Stimulated activated CD8-positive, alpha-beta memory T cell treated with anti-CD3 and anti-CD28 coated beads, Interleukin-15, amount 100 ng/mL, for 1 hour (primary cell): Measurements from ENCODE around the gene HSBP1L1.
A peak's percentile ranks its signal among the peaks of the same experiment; 100 is the strongest.
"Not testable (repeated sequence)": the region's sequence is repeated elsewhere in the genome, so short reads cannot be mapped to it uniquely, and the experiment has no call there.

Source experiments
- DNase-seq: peaks from one replicate; pipeline ENCODE4 v3.0.0-alpha.2; 2020; ENCODE audit warnings: low read depth

HSBP1L1 gene

DNA sequence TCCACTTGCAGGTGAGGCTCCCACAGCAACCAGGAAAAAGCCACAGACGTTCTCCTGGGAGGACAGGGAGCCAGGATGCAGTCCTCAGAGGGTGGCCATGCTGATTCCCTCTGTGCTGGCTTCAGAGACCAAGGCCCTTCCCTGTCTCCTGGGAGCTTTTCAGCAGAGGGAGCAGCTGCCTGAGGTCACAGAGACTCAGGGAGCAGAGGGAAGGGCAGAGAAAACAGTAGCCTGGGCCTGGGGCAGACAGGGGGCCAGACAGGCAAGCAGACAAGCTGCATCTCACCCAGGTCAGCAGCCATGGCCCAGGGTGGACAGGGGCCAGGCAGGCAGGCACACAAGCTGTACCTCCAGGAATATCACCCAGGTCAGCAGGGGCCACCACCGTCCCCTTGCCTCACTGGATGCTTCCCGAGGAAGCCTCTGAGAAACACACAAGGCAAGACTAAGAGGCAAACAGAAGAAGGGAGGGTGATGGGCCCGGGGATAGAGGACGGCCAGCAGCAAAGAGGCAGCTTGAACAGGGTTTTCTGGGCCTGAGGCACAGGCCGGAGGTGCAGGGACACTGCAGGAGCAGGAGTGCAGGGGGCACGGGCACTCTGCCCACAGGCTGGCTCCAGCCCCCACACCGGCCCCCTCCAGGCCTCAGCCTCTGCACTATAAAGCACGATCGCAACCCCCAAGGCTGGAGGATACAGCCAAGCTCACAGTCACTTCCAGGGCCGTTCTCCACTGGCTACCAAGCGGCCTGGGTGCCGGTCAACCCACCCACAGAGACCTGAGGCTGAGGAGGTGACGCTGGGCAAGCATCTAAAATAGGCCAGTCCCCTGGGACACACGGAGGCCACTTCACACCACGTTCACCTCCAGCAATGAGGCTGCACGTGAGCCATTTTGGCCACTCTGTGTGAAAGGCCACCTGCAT, 19.1 kb upstream of the HSBP1L1 start:
- DNase-seq = no peak

DNA sequence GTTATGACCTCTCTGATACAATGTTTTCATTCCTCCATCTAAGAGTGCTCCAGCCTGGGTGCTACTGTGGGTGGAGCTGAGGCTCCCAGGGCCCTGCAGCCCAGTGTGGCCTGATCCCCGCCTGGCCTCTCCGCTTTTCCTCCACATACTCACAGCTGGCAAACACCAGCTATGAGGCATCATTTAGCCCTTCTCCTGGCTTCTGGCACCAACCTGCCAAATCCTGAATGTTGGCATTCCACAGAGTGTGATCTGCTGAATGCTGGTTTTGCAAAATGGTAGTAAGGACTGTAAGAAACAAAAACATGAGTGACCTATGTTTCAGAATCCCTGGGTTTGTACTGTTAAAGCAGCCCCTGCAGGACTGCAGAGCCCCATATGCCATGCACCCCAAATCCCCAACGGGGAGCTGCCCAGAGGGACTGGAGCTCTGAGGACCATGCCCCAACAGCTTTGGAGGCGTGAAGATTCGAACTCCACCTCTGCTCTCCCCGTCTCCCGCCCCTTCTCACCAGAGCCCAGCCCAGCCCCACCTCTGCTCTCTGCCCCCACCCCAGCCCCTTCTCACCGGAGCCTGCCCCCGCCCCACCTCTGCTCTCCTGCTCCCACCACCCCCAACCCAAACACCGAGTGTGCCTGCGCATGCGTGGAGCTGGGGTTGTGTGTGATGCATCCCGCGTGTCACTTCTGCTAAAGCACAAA, 17.2 kb upstream of the HSBP1L1 start:
- DNase-seq = no peak

DNA sequence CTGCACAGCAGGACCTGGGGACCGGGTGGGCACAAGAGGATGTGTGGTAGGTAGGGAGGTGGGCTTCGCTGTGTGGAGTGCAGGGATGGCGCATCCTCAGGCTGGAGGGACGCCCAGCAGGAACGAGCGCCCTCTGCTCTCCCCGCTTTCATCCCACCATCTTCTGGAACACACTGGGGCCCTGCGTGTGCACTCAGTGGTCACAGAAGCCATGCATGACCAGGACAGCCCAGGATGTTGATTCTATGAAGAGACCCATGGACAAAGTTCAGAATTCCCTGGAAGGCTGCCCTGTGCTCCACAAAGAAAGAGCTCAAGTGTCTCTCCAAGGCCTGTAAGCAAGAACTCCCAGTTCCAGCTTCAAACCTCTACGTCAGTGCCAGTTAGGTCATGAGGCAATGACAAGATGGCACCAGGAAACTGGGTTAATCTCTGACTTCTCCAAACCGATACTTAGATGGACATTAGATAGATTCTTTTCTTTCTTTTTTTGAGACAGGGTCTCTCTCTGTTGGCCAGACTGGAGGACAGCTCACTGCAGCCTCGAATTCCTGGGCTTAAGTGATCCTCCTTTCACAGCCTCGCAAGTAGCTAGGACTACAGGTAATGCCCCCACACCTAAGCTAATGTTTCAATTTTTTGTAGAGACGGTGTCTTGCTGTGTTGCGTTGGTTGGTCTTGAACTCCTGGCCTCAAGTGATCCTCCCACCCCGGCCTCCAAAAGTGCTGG, 16.4 kb upstream of the HSBP1L1 start:
- DNase-seq = no peak

DNA sequence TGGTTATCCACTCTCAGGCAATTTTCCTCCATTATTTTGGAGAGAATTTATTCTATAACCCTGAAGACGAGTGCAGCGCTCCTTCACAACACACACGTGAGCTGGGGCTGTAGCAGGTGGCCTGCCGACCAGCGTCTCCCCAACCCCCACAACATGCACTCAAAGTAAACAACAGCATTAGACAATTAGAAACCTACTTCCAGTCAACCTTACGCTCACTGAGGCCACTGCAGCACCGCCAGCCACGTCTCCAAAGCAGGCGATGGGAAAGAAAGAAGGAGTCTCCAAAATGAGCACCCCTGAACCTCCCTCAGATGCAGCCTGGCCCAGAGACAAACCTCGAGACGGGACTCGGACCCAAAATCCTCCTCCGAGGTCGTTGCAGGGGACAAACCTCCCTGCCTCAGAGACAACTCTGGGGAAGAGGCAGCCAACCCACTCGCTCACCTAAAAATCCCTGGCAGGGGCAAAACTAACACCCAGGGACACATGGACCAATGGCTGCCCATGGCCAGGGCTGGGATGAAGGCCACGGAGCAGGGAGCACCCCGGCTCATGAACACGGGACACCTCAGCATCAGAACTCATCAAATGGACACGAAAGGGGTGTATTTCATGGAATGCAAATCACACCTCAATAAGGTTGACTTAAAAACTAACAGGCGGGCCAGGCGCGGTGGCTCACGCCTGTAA, 15.6 kb upstream of the HSBP1L1 start:
- DNase-seq = no peak

DNA sequence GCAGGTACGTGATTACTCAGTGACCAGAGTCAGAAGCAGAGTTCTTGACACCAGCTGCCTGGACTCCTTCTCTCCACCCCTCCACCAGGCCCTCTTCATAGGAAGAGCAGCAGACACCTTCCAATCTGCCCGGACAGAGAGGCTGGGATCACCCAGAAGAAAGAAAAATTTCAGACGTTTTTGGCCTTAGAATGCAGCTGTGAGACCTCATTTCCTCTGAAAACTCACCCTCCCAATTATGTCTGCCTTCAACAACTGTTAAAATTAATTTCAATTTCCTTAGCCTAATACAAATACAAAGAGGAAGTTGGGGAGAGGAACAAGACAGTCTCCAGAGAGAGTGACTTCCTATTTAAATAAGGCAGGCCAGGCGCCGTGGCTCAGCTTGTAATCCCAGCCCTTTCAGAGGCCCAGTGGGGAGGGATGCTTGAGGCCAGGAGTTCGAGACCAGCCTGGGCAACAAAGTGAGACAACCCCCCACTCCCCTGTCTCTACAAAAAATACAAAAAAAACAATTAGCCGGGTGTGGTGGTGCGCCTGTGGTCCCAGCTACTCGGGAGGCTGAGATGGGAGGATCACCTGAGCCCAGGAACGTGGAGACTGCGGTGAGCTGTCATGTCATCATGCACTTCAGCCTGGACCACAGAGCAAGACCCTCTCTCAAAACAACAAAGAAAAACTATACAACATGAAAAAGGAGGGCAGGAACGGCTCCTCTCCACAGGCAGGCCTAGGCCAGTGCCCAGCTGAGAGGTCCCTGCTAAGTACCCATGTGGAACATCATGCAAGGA, 14.6 kb upstream of the HSBP1L1 start:
- DNase-seq = no peak

DNA sequence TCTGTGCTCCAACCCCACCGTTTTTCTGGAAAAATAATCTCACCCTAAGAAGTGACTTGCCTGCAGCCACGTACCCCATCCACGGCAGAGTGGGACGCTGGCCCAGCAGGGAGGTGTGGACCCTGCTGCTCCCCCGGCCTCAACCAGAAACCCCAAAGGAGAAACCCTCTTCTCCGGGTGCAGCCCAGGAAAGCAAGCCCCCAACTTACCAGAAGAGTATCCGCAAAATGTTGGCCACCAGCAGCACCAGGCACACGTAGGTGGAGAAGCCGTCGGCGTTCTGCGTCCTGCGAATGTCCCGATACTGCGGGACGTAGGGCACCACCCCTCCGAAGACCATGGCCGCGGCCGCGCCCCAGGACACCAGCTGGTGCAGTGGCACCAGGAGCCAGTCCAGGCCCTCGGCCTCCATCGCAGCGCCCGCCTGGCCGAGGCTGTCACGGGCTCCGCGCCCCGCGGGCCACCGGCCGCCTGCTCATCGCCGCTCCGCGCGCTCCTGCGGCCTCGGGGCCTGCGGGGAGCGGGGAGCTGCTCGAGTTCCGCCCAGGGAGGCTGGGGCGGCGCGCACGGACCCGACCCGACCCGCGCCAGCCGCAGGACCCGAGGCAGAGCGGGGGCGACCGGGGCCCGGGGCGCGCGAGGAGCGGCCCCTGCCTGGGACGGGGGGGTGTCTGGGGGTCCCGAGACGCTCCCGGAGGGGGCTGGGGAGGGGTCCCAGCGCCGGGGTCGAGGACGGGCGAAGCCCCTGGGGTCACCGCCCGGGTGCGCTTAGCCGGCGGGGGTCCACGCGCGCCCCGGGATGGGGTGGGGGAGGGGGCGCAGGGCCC, 13.7 kb upstream of the HSBP1L1 start:
- no peak for DNase-seq

DNA sequence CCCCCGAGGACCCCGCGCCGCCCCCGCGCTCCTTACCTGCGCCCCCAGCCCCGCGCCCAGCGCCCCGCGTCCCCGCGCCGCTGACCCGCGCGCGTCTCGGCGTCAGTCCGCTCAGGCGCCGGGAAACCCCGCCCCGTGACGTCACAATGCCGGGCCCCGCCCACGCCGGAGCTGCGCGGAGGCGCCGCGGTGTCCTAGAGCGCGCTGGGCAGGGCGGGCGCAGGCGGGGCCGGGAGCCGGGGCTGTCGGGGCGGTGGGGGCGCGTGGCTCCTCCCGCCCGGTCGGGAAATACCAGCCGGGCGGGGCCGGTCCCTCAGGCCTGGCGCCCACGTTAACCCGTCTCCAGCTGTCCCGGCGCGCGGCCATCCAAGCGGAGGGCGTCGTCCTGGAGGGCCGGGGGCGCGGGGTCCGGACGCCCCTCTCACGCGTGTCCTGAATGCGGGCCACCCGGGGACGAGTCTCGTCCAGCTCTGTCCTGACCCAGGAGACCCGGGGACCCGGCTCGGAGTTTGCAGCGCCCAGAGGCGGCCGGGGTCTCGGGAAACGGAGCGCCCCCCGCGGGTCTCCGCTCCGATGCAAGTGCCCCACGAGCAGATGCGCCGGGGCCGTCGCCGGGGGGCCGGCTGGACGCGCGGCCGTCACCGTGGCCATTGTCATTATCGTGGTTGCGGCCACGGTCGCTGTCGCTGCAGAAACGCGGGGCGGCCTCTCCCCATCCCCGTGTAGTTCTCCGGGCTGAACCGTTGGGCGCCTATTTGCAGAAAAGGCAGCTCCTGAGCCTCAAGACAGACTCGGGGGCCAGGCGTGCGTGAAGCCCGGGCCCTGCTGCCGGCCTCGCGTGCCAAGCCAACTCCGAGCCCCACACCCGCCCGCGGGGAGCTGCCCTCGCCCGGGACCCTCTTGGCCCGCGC, 12.6 kb upstream of the HSBP1L1 start, which contains the start of gene SLC66A2:
TSS of gene SLC66A2 (minus strand) at position 109 of the 911 bp plus-strand sequence. CDS start 727 bp downstream, outside the sequence.
- peak; percentile 94 for DNase-seq

DNA sequence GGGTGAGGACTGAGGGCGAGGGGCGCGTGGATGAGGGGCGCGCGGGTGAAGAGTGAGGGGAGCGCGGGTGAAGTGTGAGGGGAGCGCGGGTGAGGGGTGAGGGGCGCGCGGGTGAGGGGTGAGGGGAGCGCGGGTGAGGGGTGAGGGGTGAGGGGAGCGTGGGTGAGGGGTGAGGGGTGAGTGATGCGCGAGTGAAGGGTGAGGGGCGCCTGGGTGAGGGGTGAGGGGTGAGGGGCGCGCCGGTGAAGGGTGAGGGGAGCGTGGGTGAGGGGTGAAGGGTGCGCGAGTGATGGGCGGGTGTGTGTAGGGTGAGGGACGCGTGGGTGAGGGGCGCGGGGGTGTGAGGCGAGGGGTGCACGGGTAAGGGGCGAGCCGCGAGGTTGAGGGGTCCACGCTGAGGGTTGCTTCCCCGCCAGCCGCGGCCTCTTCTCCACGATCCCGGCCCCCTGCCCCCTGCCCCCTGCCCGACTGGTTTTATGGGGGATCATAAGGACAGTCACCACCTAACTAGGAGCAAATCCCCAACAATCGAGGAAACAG, 11.9 kb upstream of the HSBP1L1 start:
- DNase-seq = no peak

DNA sequence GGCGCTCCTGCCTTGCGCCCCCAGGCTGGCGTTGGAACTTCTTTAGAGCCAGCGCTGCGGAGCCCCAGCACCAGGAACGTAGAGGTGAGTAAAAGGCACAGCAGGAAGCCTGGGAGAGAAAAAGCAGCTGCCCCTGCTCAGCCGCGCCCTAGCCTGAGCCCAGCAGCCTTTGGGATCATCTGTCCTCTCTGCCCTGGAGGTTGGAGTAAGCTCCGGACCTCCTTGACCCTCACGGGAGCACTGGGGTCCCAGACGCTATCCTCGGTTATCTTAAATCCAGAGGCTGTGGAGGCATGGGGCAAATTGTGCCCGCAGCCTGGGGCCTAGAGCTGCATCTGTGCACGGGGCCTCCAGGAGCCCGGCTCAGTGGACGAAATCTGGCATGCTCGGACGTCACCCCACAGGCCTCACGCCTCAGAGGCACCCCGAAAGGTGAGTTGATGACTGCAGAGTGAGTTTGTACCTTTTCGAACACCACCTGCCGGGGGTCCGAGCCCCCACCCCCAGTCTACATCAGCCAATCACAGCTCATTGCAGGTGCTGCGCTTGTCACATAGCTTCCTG, 11.4 kb upstream of the HSBP1L1 start:
- no peak for DNase-seq

DNA sequence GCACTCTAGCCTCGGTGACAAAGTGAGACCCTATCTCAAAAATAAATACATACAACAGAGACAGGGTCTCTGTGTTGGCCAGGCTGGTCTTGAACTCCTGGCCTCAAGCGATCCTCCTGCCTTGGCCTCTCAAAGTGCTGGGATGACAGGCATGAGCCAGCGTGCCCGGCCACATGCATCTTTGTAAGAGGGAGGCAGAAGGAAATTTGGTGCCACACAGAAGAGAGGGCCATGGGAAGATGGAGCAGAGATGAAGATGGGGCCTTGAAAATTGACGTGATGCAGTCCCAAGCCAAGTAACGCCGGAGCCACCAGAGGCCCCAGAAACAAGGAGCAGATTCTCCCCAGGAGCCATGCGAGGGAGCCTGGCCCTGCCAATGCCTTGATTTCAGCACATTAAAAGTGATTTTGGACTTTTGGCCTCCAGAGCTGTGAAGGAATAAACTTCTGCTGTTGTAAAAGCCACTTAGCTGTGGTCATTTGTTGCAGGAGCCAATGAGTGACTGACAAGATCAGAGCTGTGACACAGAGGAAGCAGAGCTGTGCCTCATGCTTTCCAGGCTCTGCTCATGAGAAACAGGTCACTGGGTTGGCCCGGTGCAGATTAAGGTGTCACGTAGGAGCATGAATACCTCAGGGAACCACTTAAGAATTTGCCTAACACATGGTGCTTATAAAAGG, 10.3 kb upstream of the HSBP1L1 start:
- DNase-seq = no peak

DNA sequence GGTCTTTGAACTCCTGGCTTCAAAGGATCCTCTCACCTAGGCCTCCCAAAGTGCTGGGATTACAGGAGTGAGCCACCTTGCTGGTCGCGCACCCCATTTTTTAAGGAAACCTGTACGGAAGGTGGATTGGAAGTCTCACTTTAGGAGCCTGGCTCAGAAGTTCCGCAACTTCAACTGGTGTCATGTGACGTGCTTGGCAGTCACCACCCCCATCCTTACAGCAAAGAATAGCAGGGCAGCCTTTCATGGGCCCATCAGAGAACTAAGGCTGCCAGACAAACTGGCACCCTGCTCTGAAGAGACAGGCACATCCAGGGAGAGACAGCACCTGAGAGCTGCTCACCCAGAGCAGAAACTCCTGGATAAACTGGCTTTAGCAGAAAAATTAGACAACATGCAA, 9.7 kb upstream of the HSBP1L1 start:
- DNase-seq = no peak

DNA sequence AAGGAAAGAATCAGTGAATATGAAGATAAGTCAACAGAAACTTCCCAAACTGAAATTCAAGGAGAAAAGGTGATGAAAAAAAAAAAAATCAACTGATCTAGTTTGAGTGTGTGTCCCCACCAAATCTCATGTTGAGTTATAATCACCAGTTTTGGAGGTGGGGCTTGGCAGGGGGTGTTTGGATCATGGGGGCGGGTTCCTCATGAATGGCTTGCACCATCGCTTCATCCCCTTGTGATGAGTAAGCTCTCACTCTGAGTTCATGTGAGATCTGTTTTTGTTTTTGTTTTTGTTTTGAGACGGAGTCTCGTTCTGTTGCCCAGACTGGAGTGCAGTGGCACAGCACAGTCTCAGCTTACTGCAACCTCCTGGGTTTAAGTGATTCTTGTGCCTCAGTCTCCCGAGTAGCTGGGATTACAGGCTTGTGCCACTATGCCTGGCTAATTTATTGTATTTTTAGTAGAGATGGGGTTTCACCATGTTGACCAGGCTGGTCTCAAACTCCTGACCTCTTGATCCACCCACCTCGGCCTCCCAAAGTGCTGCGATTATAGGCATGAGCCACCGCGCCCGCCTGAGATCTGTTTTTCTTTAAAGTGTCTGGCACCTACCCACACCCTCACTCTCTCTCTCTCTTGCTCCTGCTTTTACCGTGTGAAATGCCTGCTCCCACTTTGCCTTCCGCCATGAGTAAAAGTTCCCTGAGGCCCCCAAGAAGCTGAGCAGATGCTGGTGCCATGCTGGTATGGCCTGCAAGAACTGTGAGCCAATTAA, 9.0 kb upstream of the HSBP1L1 start:
- no peak for DNase-seq

DNA sequence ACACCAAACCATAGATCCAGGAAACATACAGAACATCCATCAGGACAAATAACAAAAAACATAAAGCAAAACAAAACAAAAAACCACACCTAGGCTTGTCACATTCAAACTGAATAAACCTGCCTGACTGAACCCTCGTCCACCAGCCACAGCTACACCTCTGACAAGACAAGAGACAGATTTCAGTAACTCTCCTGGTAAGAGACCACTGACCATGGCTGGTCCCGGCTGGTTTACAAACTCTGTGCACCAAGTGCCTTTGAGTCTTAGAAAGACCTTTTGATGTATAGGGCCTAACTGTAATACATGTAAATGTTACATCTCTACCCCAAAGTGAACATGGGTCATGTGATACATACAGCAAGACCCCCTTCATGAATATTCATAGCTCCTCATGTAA, 8.2 kb upstream of the HSBP1L1 start:
- no peak for DNase-seq

DNA sequence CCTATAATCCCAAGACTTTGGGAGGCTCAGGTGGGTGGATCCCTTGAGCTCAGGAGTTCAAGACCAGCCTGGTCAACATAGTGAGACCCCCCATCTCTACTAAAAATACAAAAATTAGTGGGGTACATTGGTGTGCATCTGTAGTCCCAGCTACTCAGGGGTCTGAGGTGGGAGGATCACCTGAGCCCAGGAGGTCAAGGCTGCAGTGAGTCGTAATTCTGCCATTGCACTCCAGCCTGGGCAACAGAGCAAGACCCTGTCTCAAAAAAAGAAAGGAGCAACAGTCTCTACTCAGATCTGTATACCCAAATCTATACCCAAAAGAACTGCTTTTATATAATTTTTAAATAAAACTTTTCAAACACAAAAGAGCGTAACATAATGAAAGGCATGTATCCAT, 5.5 kb upstream of the HSBP1L1 start:
- DNase-seq = no peak

DNA sequence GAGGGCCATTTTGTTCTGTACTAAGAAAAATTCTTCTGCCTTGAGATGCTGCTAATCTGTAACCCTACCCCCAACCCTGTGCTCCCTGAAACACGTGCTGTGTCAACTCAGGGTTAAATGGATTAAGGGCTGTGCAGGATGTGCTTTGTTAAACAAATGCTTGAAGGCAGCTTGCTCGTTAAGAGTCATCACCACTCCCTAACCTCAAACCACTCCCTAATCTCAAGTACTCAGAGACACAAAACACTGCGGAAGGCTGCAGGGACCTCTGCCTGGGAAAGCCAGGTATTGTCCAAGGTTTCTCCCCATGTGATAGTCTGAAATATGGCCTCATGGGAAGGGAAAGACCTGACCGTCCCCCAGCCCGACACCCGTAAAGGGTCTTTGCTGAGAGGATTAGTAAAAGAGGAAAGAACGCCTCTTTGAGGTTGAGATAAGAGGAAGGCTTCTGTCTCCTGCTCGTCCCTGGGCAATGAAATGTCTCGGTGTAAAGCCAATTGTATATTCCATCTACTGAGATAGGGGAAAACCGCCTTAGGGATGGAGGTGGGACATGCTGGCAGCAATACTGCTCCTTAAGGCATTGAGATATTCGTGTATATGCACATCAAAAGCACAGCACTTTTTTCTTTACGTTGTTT, 4.2 kb upstream of the HSBP1L1 start:
- DNase-seq = not testable (repeated sequence)

DNA sequence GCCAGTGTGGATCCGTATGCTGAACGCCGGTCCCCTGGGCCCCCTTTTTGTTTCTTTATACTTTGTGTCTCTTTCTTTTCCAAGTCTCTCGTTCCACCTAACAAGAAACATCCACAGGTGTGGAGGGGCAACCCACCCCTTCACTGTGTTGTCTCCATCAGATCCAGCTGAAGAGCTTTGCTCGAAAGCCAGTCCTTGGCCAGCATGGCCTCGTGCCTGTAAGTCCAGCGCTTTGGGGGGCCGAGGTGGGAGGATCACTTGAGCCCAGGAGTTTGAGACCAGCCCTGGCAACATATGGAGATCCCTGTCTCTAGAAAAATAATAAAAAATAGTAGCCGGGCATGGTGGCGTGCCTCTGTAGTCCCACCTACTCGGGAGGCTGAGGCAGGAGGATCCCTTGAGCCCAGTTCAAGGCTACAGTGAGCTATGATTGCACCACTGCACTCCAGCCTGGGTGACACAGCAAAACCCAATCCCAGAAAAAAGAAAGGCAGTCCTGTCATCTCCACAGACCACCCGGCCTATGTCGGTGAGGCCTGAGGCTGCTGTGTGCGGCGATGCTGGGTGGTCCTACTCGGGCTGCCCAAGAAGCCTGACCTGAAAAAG, 3.4 kb upstream of the HSBP1L1 start:
- no peak for DNase-seq
